ENCODE data around the gene ZNF584. TPM values are rescaled to one million over a fixed set of nuclear protein-coding genes. Genes with fewer than 3 reads are reported as not detected.

ZNF584 gene
- total RNA-seq = 1 to 10 TPM; 1.6 to 3.9 (median 2.8) TPM
- 5.7 TPM for total RNA-seq (2013)

- TF ChIP-seq CTCF (IDR thresholded peaks at IDR 0.05) = no peak
- no peaks in the 10 kb centered on the region for H3K27me3 ChIP-seq (ENCODE audit: control insufficient read depth, insufficient read depth, low read length)
- ATAC-seq = peak; percentile 96 to 99 (median 97)
- peak within 1 kb of the TSS; percentile 68 for H3K4me3 ChIP-seq (ENCODE audit: low read length)
- peaks cover 29 to 36% of the 10 kb centered on the region in 2 donors for H3K4me1 Mint-ChIP-seq
- peak within 1 kb of the TSS; percentile 97 for H3K4me3 Mint-ChIP-seq
- peaks cover 20% of the 10 kb centered on the region for H3K4me1 ChIP-seq (ENCODE audit: control insufficient read depth, insufficient read depth, low read length)
- H3K27me3 Mint-ChIP-seq (ENCODE audit: low read depth in 2 of 2) = no peaks in the 10 kb centered on the region
- H3K9me3 Mint-ChIP-seq = no peaks in the 10 kb centered on the region
- DNase-seq = peak; percentile 86 to 96
- intact Hi-C loops (cut with micrococcal nuclease) = no loop called here
- no peaks in the 10 kb centered on the region for H3K36me3 ChIP-seq (ENCODE audit: control insufficient read depth, insufficient read depth, low read length)
- no peaks in the 10 kb centered on the region for H3K36me3 Mint-ChIP-seq
- under 1% methylated on average over 100 of the region's 100 CpGs for WGBS (ENCODE audit: insufficient coverage)
- no peaks in the 10 kb centered on the region for H3K9me3 ChIP-seq (ENCODE audit: control insufficient read depth, insufficient read depth, low read length)
- peak within 1 kb of the TSS; percentile 89 for H3K27ac ChIP-seq (ENCODE audit: low read length)
- H3K27ac Mint-ChIP-seq = peak within 1 kb of the TSS; percentile 92 to 98
These were observed at the start of gene ZNF584 for GRCh38 chr19:58408152-58409009. Gene ZNF584, plus strand, starts transcription at chr19:58408649. Its CDS starts 499 bp downstream, at chr19:58409148.

DNA sequence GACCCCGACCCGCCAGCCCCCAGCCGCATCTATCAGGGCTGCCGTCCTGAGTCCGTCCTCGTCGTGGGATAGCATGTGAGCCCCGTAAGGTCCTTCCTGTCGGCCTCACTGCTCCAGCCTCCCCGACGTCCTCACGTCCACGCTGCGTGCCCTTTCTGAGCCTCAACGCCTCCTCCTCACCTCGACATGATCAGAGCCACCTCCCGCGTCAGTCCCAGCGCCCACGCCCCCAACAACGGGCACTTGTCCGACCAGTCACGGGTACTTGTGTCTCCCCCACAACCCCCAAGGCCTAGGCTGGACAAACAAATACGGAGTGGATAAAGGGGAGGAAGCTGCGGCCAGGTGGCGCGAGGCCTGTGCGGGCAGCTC, 46.6 kb upstream of the ZNF584 start:
- Histone ChIP-seq H3K4me1 (ENCODE audit: control insufficient read depth, insufficient read depth, low read length) (peaks cover 22% of the 10 kb centered on the region), H3K27me3 (ENCODE audit: control insufficient read depth, insufficient read depth, low read length) (no peaks in the 10 kb centered on the region), H3K4me3 (ENCODE audit: low read length) (peak overlapping the region; percentile 59), H3K9me3 (ENCODE audit: control insufficient read depth, insufficient read depth, low read length) (no peaks in the 10 kb centered on the region), H3K27ac (ENCODE audit: low read length) (peak overlapping the region; percentile 84), H3K36me3 (ENCODE audit: control insufficient read depth, insufficient read depth, low read length) (no peaks in the 10 kb centered on the region)
- DNase-seq = no peak
- Mint-ChIP-seq H3K4me1 (peaks cover 13 to 20% of the 10 kb centered on the region in 2 donors), H3K9me3 (no peaks in the 10 kb centered on the region), H3K36me3 (no peaks in the 10 kb centered on the region), H3K27ac (peak overlapping the region; percentile 91 to 95), H3K4me3 (peak overlapping the region; percentile 97), H3K27me3 (ENCODE audit: low read depth in 2 of 2) (no peaks in the 10 kb centered on the region)
- ATAC-seq = peak; percentile 1 to 31 (median 13)
- TF ChIP-seq CTCF (IDR thresholded peaks at IDR 0.05) = no peak
- WGBS (ENCODE audit: insufficient coverage) = 6% methylated on average over 28 of the region's 28 CpGs
- intact Hi-C loops (cut with micrococcal nuclease) = loop anchor here (1.0 kb wide), 3 partner anchors 35 to 57 kb away; partner anchors contain the start of gene ERVK3-1

GRCh38 chr19:58362272-58362994, 46.0 kb upstream of the ZNF584 start, which contains the start of gene ZNF497:
Gene ZNF497, minus strand, starts transcription at chr19:58362751. Its CDS starts 5,116 bp downstream, at chr19:58357635.
- H3K4me1 Mint-ChIP-seq = peaks cover 13 to 20% of the 10 kb centered on the region in 2 donors
- peak within 1 kb of the TSS; percentile 91 to 95 for H3K27ac Mint-ChIP-seq

More at GRCh38 chr19:58362272-58362994, 46.0 kb upstream of the ZNF584 start, which contains the start of gene ZNF497:
- ATAC-seq (peak; percentile 82 to 92 (median 86)), DNase-seq (peak; percentile 96 to 99)
- Mint-ChIP-seq H3K27me3 (ENCODE audit: low read depth in 2 of 2) (no peaks in the 10 kb centered on the region), H3K9me3 (no peaks in the 10 kb centered on the region), H3K36me3 (no peaks in the 10 kb centered on the region), H3K4me3 (peak within 1 kb of the TSS; percentile 97)
- Histone ChIP-seq H3K27me3 (ENCODE audit: control insufficient read depth, insufficient read depth, low read length) (no peaks in the 10 kb centered on the region), H3K36me3 (ENCODE audit: control insufficient read depth, insufficient read depth, low read length) (no peaks in the 10 kb centered on the region), H3K4me1 (ENCODE audit: control insufficient read depth, insufficient read depth, low read length) (peaks cover 18% of the 10 kb centered on the region), H3K27ac (ENCODE audit: low read length) (peak within 1 kb of the TSS; percentile 84), H3K4me3 (ENCODE audit: low read length) (peak within 1 kb of the TSS; percentile 59), H3K9me3 (ENCODE audit: control insufficient read depth, insufficient read depth, low read length) (no peaks in the 10 kb centered on the region)
- WGBS (ENCODE audit: insufficient coverage) = under 1% methylated on average over 74 of the region's 74 CpGs
- intact Hi-C loops (cut with micrococcal nuclease) = loop anchor here (1.0 kb wide), 3 partner anchors 35 to 57 kb away; partner anchors contain the start of gene ERVK3-1
- TF ChIP-seq CTCF (IDR thresholded peaks at IDR 0.05) = no peak

Data from natural killer cell (primary cell).